NCI-H82 treated with DMSO at 0.1 percent for 48 hours (cell line): ENCODE data around the gene ACVRL1.

ENCODE experiments used
- DNase-seq: peaks from one replicate; lab custom pipeline; 2025; ENCODE audit not compliant: unreplicated experiment; lab: John Stamatoyannopoulos, UW

The ACVRL1 gene

GRCh38 chr12:51907083-51907855, at the start of gene ACVRL1:
TSS of gene ACVRL1 (plus strand) at chr12:51907504. CDS start at chr12:51912475, 4,971 bp downstream.
- no peak for DNase-seq

GRCh38 chr12:51860986-51861385, 46.3 kb upstream of the ACVRL1 start:
- no peak for DNase-seq

GRCh38 chr12:51862947-51863346, 44.4 kb upstream of the ACVRL1 start:
- no peak for DNase-seq

GRCh38 chr12:51863363-51863932, 43.9 kb upstream of the ACVRL1 start:
- no peak for DNase-seq

DNA sequence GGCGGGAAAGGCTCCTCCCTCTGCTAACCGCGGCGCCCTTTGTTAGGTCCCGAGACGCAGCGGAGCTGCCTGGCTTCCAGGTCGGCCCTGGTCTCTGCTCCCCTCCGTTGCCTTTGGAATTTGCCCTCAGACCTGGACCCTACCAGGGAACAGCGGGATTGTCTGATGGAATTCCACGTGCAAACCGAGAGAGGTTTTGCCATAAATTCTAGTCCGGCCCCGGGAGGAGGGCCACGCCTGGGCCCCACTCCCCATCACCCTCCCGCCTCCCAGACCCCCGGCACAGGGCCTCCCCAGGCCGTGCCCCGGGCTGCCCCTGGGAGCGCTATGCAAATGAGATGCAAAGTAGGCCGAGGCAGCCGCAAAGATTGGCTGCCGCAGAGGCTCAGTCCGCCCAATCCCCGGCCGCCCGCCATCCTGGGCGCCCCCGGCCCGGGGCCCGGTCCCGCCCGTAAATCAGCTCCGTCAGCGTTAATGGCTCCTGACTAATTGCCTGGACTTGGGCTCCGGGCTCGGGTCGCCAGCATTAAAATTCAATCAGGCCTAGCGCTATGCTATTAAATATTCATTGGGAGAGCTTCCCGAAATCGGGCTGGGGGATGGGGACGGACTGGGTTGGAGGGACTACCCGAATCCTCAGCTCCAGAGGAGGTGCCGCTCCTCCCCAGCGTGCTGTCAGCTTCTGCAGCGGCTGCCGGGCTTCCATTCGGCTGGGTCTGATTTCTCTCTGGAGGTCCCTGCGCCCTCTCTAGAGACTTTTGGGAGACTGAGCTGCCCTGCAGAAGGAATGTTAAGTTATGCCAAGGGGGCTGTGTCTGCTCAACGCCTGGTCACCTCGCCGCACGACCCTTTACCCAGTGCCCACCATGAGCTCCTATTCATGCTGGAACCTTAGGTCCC, 43.1 kb upstream of the ACVRL1 start:
- peak; percentile 81 for DNase-seq

- no peak for DNase-seq
These were observed 42.3 kb upstream of the ACVRL1 start for GRCh38 chr12:51864833-51865670.

- no peak for DNase-seq
These were observed 41.5 kb upstream of the ACVRL1 start for GRCh38 chr12:51865757-51866270.

DNA sequence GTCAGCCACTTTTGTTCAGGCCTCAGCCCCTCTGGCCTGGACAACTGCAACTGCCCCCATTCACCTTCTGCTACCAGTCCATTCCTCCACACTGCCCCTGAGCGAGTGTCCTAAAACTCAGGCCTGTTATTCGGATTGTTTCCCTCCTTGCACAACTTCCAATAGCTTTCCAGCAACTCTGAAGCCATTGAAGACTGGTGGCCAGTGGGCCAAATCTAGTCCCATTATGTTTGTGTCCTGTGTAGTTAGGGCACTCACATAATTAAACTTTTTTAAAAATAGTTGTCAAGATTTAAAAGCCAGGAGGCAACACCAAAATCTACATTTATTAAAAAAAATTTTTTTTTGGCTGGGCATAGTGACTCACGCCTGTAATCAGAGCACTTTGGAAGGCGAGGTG, 41.0 kb upstream of the ACVRL1 start:
- no peak for DNase-seq

- no peak for DNase-seq
These were observed 40.5 kb upstream of the ACVRL1 start for GRCh38 chr12:51866762-51867161.

- DNase-seq, result no peak
These were observed 39.9 kb upstream of the ACVRL1 start for GRCh38 chr12:51867371-51867770.

GRCh38 chr12:51867796-51868428, 39.4 kb upstream of the ACVRL1 start:
- no peak for DNase-seq

DNA sequence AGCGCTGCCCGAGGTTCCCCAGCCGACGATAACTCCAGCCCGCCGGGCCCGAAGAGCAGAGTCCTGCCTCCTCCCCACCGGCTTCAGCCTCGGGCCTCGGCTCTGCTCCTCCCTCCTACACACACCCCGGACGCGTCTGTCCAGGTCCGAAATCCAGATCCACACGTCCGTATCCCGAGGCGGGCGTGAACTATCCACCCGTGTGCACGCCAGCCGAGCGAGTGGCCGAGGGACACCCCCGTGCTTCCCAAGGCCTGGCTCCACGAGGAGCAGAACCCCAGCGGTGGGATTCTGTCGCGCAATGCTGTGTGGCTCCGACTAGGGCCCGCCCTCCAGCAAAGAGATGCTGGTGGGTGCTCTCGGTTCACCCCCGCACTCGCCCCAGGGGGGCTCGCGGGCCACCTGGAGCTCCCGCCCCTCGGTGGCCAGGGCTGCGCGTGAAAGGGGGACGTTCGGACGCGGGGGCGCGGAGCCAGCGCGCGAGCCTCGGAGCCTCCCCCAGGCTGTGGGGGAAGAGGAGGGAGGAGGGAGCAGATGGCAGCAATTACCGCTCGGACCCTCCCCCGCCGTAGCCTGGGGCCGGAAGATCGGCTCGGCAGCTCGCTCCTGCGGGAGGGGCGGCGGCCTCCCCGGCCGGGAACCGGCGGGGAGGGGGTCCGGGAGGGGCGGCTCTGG, 38.3 kb upstream of the ACVRL1 start:
- peak; percentile 46 for DNase-seq

DNA sequence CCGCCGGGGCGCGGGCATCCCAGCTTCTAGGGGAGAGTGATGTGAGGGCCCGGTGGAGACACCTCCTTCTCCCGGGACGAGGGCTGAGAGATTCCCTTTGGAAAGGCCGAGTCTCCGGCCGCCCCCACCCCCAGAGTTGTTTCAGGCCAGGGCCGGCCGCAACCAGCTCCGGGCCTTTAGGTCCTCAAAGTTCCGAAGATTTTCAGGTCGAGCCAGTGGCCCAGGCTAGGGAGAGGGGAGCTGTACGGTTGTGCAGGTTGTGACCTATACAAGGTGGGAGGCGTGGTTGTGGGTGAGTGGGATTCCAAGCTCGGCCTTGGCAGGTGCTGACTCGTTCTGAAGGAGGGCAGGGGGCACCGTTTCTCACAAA, 37.8 kb upstream of the ACVRL1 start:
- no peak for DNase-seq

DNA sequence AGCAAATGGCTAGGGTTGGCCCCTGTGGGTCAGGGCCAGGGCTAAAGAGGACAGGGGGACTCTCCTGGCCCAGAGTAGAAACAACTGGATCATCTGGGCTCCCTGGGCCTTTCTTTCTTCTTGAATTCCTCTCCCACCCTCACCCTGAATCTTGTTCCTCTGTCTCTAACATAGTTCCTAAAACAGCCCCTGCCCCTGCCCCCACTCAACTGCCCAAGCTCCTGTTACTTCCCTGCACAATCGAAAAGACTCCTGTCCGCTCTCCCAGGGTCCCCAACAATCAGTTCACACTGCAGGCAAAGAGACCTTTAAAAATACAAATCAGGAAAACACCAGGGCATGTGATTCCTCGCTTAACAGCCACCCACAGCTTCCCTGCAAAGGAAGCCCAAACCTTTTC, 37.4 kb upstream of the ACVRL1 start:
- DNase-seq, result no peak

DNA sequence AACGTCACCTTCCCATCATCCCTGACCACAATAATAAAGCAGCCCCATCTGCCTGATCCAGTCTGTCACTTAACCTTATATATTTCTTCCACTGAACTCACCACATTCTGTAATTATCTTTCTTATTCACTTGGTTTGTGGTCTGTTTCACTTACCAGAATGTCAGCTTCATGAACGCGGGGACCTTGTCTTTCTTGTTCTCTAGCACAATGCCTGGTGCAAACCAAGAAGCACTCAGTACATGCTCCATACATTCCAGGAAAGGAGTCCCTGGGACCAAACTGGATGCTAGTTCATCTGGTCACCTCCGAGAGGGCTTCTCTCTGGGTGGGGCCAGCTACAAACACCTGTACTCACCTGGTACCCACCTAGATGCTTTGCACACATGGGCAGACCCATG, 36.8 kb upstream of the ACVRL1 start:
- no peak for DNase-seq

DNA sequence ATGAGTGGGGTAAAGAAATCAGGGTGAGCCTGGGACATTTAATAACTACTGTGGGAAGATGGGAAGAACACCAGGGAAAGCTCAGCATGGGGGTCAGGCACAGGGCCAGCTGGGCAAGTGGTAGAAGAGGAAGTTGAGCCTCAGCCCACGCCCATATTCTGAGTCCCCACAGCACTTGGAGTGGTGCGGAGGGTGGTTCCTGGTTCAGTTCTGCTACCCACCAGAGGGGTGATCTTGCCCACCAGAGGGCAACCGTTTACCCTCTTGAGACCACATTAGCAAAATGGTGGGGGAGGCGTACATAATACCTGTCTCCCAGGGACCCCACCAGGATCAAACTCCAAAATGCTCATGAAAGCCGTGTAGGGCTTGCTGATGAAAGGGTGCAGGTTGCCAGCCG, 36.2 kb upstream of the ACVRL1 start:
- no peak for DNase-seq

DNA sequence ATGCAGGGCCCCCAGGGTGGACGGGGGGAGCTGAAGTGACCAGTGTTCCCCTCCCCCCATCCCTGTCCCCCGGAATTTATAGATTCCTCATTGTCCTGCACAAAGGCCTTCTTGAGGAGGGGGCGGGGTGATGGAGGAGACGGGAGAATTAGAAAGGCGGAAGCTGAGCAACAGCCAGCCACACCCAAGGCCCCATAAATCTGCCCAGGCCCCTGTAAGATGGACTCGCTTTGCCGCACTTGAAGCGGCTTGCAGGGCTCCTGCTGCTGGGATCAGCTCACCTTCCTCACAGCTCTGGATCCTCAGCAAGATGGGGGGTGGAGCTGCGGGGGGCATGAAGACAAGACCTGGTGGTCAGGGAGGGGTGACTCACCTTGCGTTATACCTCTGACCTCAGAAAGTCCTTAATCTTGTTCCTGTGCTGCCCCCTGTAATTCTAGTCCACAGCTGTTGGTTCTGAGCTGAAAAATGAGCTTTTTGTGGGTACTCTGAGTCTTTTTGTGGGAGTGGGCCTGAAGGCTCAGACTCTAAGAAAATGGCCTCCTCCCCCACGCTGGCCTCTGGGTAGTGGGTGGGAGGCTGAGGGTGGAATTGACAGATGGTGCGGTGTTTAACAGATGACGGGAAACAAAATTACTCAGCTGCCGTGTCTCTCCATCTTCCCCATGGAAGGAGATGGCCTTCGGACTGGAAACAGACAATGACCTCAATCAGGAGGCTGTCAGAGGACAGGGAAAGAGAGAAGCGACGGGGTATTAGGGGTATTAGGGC, 35.2 kb upstream of the ACVRL1 start:
- DNase-seq, result peak; percentile 88

- no peak for DNase-seq
These were observed 34.7 kb upstream of the ACVRL1 start for GRCh38 chr12:51872689-51872981.
